ENCODE data around the gene TPR.

Gene TPR

GRCh38 chr1:186303911-186304310, 71.1 kb downstream of the TPR start:
- DNase-seq (ENCODE audit: low spot score), result no peak
- no peak for TF ChIP-seq CTCF (IDR thresholded peaks at IDR 0.05; ENCODE audit: borderline replicate concordance, control extremely low read depth, extremely low read depth, insufficient read depth, missing control alignments)
- in situ Hi-C loops (cut with MboI; ENCODE audit: low sequenced_read_pairs, unreplicated experiment), result no loop called here

- in situ Hi-C loops (cut with MboI; ENCODE audit: low sequenced_read_pairs, unreplicated experiment), result no loop called here
- no peak for TF ChIP-seq CTCF (IDR thresholded peaks at IDR 0.05; ENCODE audit: borderline replicate concordance, control extremely low read depth, extremely low read depth, insufficient read depth, missing control alignments)
- DNase-seq (ENCODE audit: low spot score), result no peak
These were observed 72.6 kb downstream of the TPR start for GRCh38 chr1:186302381-186302920.

- no peak for TF ChIP-seq CTCF (IDR thresholded peaks at IDR 0.05; ENCODE audit: borderline replicate concordance, control extremely low read depth, extremely low read depth, insufficient read depth, missing control alignments)
- in situ Hi-C loops (cut with MboI; ENCODE audit: low sequenced_read_pairs, unreplicated experiment), result no loop called here
These were observed 73.6 kb downstream of the TPR start for GRCh38 chr1:186301448-186301847.

GRCh38 chr1:186300056-186300455, 75.0 kb downstream of the TPR start:
- TF ChIP-seq CTCF (IDR thresholded peaks at IDR 0.05; ENCODE audit: borderline replicate concordance, control extremely low read depth, extremely low read depth, insufficient read depth, missing control alignments), result no peak
- in situ Hi-C loops (cut with MboI; ENCODE audit: low sequenced_read_pairs, unreplicated experiment), result no loop called here
- no peak for DNase-seq (ENCODE audit: low spot score)

More at GRCh38 chr1:186301448-186301847, 73.6 kb downstream of the TPR start:
- DNase-seq (ENCODE audit: low spot score), result no peak

GRCh38 chr1:186299570-186299969, 75.5 kb downstream of the TPR start:
- in situ Hi-C loops (cut with MboI; ENCODE audit: low sequenced_read_pairs, unreplicated experiment), result no loop called here
- no peak for DNase-seq (ENCODE audit: low spot score)
- TF ChIP-seq CTCF (IDR thresholded peaks at IDR 0.05; ENCODE audit: borderline replicate concordance, control extremely low read depth, extremely low read depth, insufficient read depth, missing control alignments), result no peak

- no peak for TF ChIP-seq CTCF (IDR thresholded peaks at IDR 0.05; ENCODE audit: borderline replicate concordance, control extremely low read depth, extremely low read depth, insufficient read depth, missing control alignments)
These were observed 76.2 kb downstream of the TPR start for GRCh38 chr1:186298851-186299250.

More at GRCh38 chr1:186298851-186299250, 76.2 kb downstream of the TPR start:
- DNase-seq (ENCODE audit: low spot score), result no peak
- in situ Hi-C loops (cut with MboI; ENCODE audit: low sequenced_read_pairs, unreplicated experiment), result no loop called here
